Measurements from ENCODE around the gene GTF3C5.

DNA sequence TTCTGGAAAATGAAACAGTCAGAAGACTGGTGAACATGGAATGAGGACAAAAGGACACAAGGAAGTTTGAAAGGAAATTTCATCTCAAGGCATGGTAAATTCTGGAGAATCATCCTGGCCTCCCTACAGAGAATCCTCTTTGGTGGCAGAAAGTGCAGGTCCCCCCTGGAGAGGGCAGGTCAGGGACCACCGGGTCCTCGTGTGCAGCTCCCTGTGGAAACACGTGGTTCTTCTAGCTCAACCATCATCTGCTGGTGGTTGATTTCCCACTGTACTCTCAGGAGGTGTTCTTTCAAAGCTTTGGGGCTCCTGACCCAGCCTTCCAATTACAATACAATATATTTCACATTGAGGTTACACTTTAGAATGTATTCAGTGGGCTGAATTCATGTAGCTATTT, 2.6 kb upstream of the GTF3C5 start:
- TF ChIP-seq, protein P1, sequence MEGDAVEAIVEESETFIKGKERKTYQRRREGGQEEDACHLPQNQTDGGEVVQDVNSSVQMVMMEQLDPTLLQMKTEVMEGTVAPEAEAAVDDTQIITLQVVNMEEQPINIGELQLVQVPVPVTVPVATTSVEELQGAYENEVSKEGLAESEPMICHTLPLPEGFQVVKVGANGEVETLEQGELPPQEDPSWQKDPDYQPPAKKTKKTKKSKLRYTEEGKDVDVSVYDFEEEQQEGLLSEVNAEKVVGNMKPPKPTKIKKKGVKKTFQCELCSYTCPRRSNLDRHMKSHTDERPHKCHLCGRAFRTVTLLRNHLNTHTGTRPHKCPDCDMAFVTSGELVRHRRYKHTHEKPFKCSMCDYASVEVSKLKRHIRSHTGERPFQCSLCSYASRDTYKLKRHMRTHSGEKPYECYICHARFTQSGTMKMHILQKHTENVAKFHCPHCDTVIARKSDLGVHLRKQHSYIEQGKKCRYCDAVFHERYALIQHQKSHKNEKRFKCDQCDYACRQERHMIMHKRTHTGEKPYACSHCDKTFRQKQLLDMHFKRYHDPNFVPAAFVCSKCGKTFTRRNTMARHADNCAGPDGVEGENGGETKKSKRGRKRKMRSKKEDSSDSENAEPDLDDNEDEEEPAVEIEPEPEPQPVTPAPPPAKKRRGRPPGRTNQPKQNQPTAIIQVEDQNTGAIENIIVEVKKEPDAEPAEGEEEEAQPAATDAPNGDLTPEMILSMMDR (conservative IDR thresholded peaks at IDR 0.05; ENCODE audit: low read length) = no peak
- no peak for TF ChIP-seq EZH2phosphoT487 (IDR thresholded peaks at IDR 0.05; ENCODE audit: borderline replicate concordance)

Data from Loucy (cell line).